Common myeloid progenitor, CD34-positive (primary cell): ENCODE results near the gene HNRNPD.
"Not testable (repeated sequence)": the region's sequence is repeated elsewhere in the genome, so short reads cannot be mapped to it uniquely, and the experiment has no call there.

Experiments used
- CTCF ChIA-PET: fragments of 350-600 bp; sonication (Branson Sonifier 250); formaldehyde crosslinking; loops from one replicate; lab custom pipeline; 2021; ENCODE audit warnings: antibody characterized with exemption; lab: Charles Lee
- POLR2A ChIA-PET: fragments of 350-600 bp; sonication (Branson Sonifier 250); formaldehyde crosslinking; loops from one replicate; lab custom pipeline; 2021; ENCODE audit warnings: antibody characterized with exemption; lab: Charles Lee
- DNase-seq, 3 donors: peaks; one replicate each; pipeline versions ENCODE4 v3.0.0 to v3.0.0-alpha.2; 2013
- H3K27ac ChIP-seq, 2 experiments: 1 replicate in 1 of 2; 2 replicates in 1 of 2; pipeline ENCODE4 v1.7.0; 2013; ENCODE audit warnings: inconsistent platforms in 2 of 2, low read length in 2 of 2, mild to moderate bottlenecking in 2 of 2, low read depth in 1 of 2, moderate library complexity in 1 of 2; ENCODE audit not compliant: severe bottlenecking in 2 of 2, insufficient read depth in 1 of 2, poor library complexity in 1 of 2
- H3K27me3 ChIP-seq, 5 experiments: replicated peaks in 2 of 5; 1 replicate in 3 of 5; 2 replicates in 2 of 5; pipeline versions ENCODE4 v1.6.1 to v1.7.0; 2013; ENCODE audit warnings: low read length in 4 of 5, mild to moderate bottlenecking in 2 of 5, moderate library complexity in 2 of 5, inconsistent platforms in 1 of 5; ENCODE audit not compliant: insufficient read depth in 5 of 5, control insufficient read depth in 4 of 5
- H3K36me3 ChIP-seq, 4 experiments: 1 replicate in 2 of 4; 2 replicates in 2 of 4; pipeline versions ENCODE4 v1.6.1 to v1.7.0; 2013; ENCODE audit warnings: low read length in 3 of 4, control low read depth in 1 of 4, mild to moderate bottlenecking in 1 of 4; ENCODE audit not compliant: control insufficient read depth in 4 of 4, insufficient read depth in 4 of 4
- H3K4me1 ChIP-seq, 4 experiments: 1 replicate in 3 of 4; 2 replicates in 1 of 4; pipeline versions ENCODE4 v1.6.1 to v1.7.1; 2013; ENCODE audit warnings: low read length in 3 of 4, mild to moderate bottlenecking in 3 of 4, control low read depth in 1 of 4, inconsistent platforms in 1 of 4, moderate library complexity in 1 of 4; ENCODE audit not compliant: control insufficient read depth in 4 of 4, insufficient read depth in 4 of 4; ENCODE audit errors: control extremely low read depth in 1 of 4
- H3K4me3 ChIP-seq, 7 experiments: 1 replicate in 4 of 7; 2 replicates in 3 of 7; pipeline versions ENCODE4 v1.5.1 to v1.7.0; 2013; ENCODE audit warnings: mild to moderate bottlenecking in 7 of 7, low read length in 6 of 7, moderate library complexity in 6 of 7, inconsistent platforms in 2 of 7, low read depth in 2 of 7, control low read depth in 1 of 7; ENCODE audit not compliant: insufficient read depth in 4 of 7, control insufficient read depth in 1 of 7; ENCODE audit errors: extremely low read depth in 1 of 7
- H3K9me3 ChIP-seq, 5 experiments: 1 replicate in 4 of 5; 2 replicates in 1 of 5; pipeline versions ENCODE4 v1.6.1 to v1.7.1; 2013; ENCODE audit warnings: low read length in 4 of 5, mild to moderate bottlenecking in 2 of 5, inconsistent platforms in 1 of 5, low read depth in 1 of 5, moderate library complexity in 1 of 5; ENCODE audit not compliant: control insufficient read depth in 4 of 5, insufficient read depth in 2 of 5; ENCODE audit errors: control extremely low read depth in 1 of 5
- WGBS: methylation state at CpG from one replicate; pipeline ENCODE4 v1.1.5; 2013; ENCODE audit not compliant: insufficient coverage; 5-methylcytosine and 5-hydroxymethylcytosine counted together

Gene HNRNPD

GRCh38 chr4:82352825-82353366 lies 20.9 kb downstream of the HNRNPD start:
- WGBS: 13% methylated on average over 1 of the region's 2 CpGs
- CTCF ChIA-PET: interaction anchor here (0.7 to 1.6 kb wide), 3 partner anchors 8 to 870 kb away, joined by 3 to 10 read pairs (median 3); no protein-coding TSS in a partner anchor
- Histone ChIP-seq H3K27ac (no peak overlapping the region), H3K36me3 (peaks cover 26 to 76% (median 51%) of the 10 kb centered on the region in 4 experiments), H3K9me3 (no peaks in the 10 kb centered on the region), H3K4me3 (no peak overlapping the region), H3K27me3 (no peaks in the 10 kb centered on the region), H3K4me1 (peaks cover 0 to 18% (median 6%) of the 10 kb centered on the region in 4 experiments)
- no peak for DNase-seq
- POLR2A ChIA-PET: interaction anchor here (0.9 kb wide), 1 partner anchor 10 kb away, joined by 4 read pairs; no protein-coding TSS in a partner anchor

- H3K4me3 ChIP-seq: no peak overlapping the region
- WGBS: 100% methylated on average over 3 of the region's 6 CpGs
- no peaks in the 10 kb centered on the region for H3K27me3 ChIP-seq
- peaks cover 0 to 14% (median 4%) of the 10 kb centered on the region in 4 experiments for H3K4me1 ChIP-seq
- H3K36me3 ChIP-seq: peaks cover 24 to 70% (median 50%) of the 10 kb centered on the region in 4 experiments
- DNase-seq: no peak
- no peaks in the 10 kb centered on the region for H3K9me3 ChIP-seq
- H3K27ac ChIP-seq: no peak overlapping the region
- ChIA-PET POLR2A (interaction anchor here (0.9 kb wide), 1 partner anchor 9 kb away, joined by 4 read pairs; no protein-coding TSS in a partner anchor), CTCF (interaction anchor here (1.0 to 1.6 kb wide), 4 partner anchors 9 to 925 kb away, joined by 3 to 10 read pairs (median 4); no protein-coding TSS in a partner anchor)
Measured at GRCh38 chr4:82352118-82352824, 21.5 kb downstream of the HNRNPD start.

- Histone ChIP-seq H3K27me3 (no peaks in the 10 kb centered on the region), H3K4me1 (no peaks in the 10 kb centered on the region), H3K9me3 (no peaks in the 10 kb centered on the region), H3K27ac (no peak overlapping the region), H3K36me3 (peaks cover 5 to 14% (median 12%) of the 10 kb centered on the region in 4 experiments), H3K4me3 (no peak overlapping the region)
- no peak for DNase-seq
- ChIA-PET CTCF (interaction anchor here (1.5 kb wide), 1 partner anchor 11 kb away, joined by 4 read pairs; no protein-coding TSS in a partner anchor), POLR2A (no interaction called here)
Measured at GRCh38 chr4:82346126-82346525, 27.7 kb downstream of the HNRNPD start.

- no peak for DNase-seq
- ChIA-PET POLR2A (no interaction called here), CTCF (no interaction called here)
- Histone ChIP-seq H3K36me3 (no peaks in the 10 kb centered on the region), H3K9me3 (peaks cover 0 to 10% (median 4%) of the 10 kb centered on the region in 5 experiments), H3K4me3 (no peak overlapping the region), H3K4me1 (no peaks in the 10 kb centered on the region), H3K27me3 (no peaks in the 10 kb centered on the region), H3K27ac (no peak overlapping the region)
Measured at GRCh38 chr4:82335043-82335442, 38.7 kb downstream of the HNRNPD start.

GRCh38 chr4:82333641-82334040 lies 40.1 kb downstream of the HNRNPD start:
- POLR2A ChIA-PET: not testable (repeated sequence)

GRCh38 chr4:82331814-82332213 lies 42.0 kb downstream of the HNRNPD start:
- H3K4me1 ChIP-seq: no peaks in the 10 kb centered on the region
- H3K27me3 ChIP-seq: no peaks in the 10 kb centered on the region
- peaks cover 0 to 10% (median 4%) of the 10 kb centered on the region in 5 experiments for H3K9me3 ChIP-seq
- H3K4me3 ChIP-seq: no peak overlapping the region
- WGBS: 100% methylated on average over 2 of the region's 4 CpGs
- no peaks in the 10 kb centered on the region for H3K36me3 ChIP-seq
- POLR2A ChIA-PET: no interaction called here
- H3K27ac ChIP-seq: no peak overlapping the region
- no peak for DNase-seq
- CTCF ChIA-PET: no interaction called here

More at GRCh38 chr4:82333641-82334040, 40.1 kb downstream of the HNRNPD start:
- not testable (repeated sequence) for H3K27ac ChIP-seq, H3K27me3 ChIP-seq, H3K36me3 ChIP-seq, H3K4me1 ChIP-seq, H3K4me3 ChIP-seq, DNase-seq
- CTCF ChIA-PET: interaction anchor here (1.2 to 1.4 kb wide), 3 partner anchors 12 to 69 kb away, joined by 3 read pairs; no protein-coding TSS in a partner anchor
- WGBS: 99% methylated on average over 7 of the region's 9 CpGs
- peaks cover 0 to 10% (median 4%) of the 10 kb centered on the region in 5 experiments for H3K9me3 ChIP-seq

- peaks cover 0 to 4% (median 0%) of the 10 kb centered on the region in 5 experiments for H3K9me3 ChIP-seq
- DNase-seq: no peak
- no peak overlapping the region for H3K4me3 ChIP-seq
- WGBS: no CpG with 5 or more reads among the region's 4 CpGs
- no peaks in the 10 kb centered on the region for H3K27me3 ChIP-seq
- H3K27ac ChIP-seq: no peak overlapping the region
- H3K36me3 ChIP-seq: no peaks in the 10 kb centered on the region
- POLR2A ChIA-PET: no interaction called here
- H3K4me1 ChIP-seq: no peaks in the 10 kb centered on the region
- CTCF ChIA-PET: no interaction called here
Measured at GRCh38 chr4:82320351-82320750, 53.4 kb downstream of the HNRNPD start.
